ENCODE data around the gene FAM219A. TPM values are rescaled to one million over a fixed set of nuclear protein-coding genes. Genes with fewer than 3 reads are reported as not detected.

The FAM219A gene
- total RNA-seq, 2 donors from 2014 or later, result 19.2 to 20.2 TPM

DNA sequence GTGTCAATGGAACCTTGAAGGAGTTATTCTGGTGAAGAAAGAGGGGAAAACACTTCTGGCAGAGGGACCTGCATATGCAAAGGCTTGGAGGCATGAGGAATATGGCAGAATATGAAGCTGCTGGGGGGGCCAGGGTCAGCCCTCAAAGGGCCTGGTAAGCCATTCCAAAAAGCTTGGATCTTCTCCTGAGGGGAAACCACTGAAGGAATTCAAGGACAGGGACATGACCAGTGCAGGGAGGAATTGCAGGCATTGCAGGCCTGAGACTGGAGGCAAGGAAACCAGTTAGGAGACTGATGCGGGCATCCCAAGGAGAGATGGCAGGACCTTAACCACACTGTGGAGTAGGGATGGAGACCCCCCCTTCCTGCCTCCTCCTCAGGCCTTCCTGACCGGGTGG is 43.0 kb upstream of the FAM219A start:
- ATAC-seq (ENCODE audit: insufficient number of reproducible peaks, low FRiP score, low read depth) (no peak), DNase-seq (ENCODE audit: low spot score) (no peak)
- TF ChIP-seq CTCF (IDR thresholded peaks at IDR 0.05), result no peak
- Histone ChIP-seq H3K27me3 (replicated peaks; ENCODE audit: insufficient read depth) (no peaks in the 10 kb centered on the region), H3K4me3 (no peak overlapping the region), H3K27ac (no peak overlapping the region), H3K4me1 (ENCODE audit: control insufficient read depth in 1 of 2, low read depth in 2 of 2) (peaks cover 16 to 26% of the 10 kb centered on the region in 2 donors), H3K36me3 (no peaks in the 10 kb centered on the region), H3K9me3 (no peaks in the 10 kb centered on the region)

- ATAC-seq (ENCODE audit: insufficient number of reproducible peaks, low FRiP score, low read depth) (no peak), DNase-seq (ENCODE audit: low spot score) (no peak)
- Histone ChIP-seq H3K27ac (no peak overlapping the region), H3K36me3 (no peaks in the 10 kb centered on the region), H3K4me1 (ENCODE audit: control insufficient read depth in 1 of 2, low read depth in 2 of 2) (peaks cover 16 to 26% of the 10 kb centered on the region in 2 donors), H3K27me3 (replicated peaks; ENCODE audit: insufficient read depth) (no peaks in the 10 kb centered on the region), H3K9me3 (no peaks in the 10 kb centered on the region), H3K4me3 (no peak overlapping the region)
- peak; percentile 98 for TF ChIP-seq CTCF (IDR thresholded peaks at IDR 0.05)
These were observed 42.4 kb upstream of the FAM219A start for GRCh38 chr9:34500623-34501267.

DNA sequence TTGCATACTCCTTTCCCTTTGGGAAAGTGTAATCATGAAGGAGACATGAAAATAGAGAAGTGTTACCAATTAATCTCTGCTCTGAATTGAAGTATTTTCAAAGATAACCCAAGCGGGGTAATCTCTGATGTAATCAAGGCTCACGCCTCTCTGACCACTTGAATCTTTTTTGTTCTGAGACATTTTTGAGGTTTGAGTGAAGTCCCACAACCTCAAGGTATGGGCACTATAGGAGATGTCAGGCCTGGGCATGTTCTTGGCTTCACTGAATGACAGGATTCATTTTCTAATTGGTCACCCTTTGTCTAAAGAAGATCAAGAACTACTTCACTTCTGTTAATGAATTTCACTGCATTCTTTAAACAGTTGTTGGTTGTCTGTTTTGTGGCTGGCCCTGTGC is 40.7 kb upstream of the FAM219A start:
- Histone ChIP-seq H3K9me3 (no peaks in the 10 kb centered on the region), H3K4me3 (no peak overlapping the region), H3K4me1 (ENCODE audit: control insufficient read depth in 1 of 2, low read depth in 2 of 2) (peaks cover 16 to 26% of the 10 kb centered on the region in 2 donors), H3K27me3 (replicated peaks; ENCODE audit: insufficient read depth) (no peaks in the 10 kb centered on the region), H3K27ac (no peak overlapping the region), H3K36me3 (no peaks in the 10 kb centered on the region)
- DNase-seq (ENCODE audit: low spot score), result no peak
- ATAC-seq (ENCODE audit: insufficient number of reproducible peaks, low FRiP score, low read depth), result no peak
- TF ChIP-seq CTCF (IDR thresholded peaks at IDR 0.05), result no peak

DNA sequence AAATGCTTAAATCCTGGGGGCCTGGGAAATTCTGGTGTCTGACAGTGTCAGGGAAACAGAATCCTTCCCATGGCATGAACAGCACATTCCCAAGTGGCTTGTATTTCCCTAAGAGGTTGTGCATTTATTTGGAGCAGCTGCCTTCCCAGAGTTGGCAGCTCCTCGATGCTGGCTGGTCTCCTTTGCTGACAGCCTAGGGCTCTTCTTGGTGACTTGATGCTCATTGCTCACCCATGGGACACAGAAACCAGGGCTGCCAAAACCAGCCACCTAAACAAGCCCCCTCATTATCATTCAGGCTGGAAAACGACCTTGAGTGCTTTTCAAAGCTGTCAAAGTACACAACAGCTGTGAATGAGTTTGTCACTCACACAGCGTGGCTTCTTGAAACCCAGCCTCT is 40.2 kb upstream of the FAM219A start:
- ATAC-seq (ENCODE audit: insufficient number of reproducible peaks, low FRiP score, low read depth) (no peak), DNase-seq (ENCODE audit: low spot score) (no peak)
- H3K4me1 ChIP-seq (ENCODE audit: control insufficient read depth in 1 of 2, low read depth in 2 of 2), result peaks cover 16 to 24% of the 10 kb centered on the region in 2 donors
- H3K36me3 ChIP-seq, result no peaks in the 10 kb centered on the region
- no peak overlapping the region for H3K27ac ChIP-seq
- TF ChIP-seq CTCF (IDR thresholded peaks at IDR 0.05), result no peak
- no peaks in the 10 kb centered on the region for H3K9me3 ChIP-seq
- no peak overlapping the region for H3K4me3 ChIP-seq
- H3K27me3 ChIP-seq (replicated peaks; ENCODE audit: insufficient read depth), result no peaks in the 10 kb centered on the region

DNA sequence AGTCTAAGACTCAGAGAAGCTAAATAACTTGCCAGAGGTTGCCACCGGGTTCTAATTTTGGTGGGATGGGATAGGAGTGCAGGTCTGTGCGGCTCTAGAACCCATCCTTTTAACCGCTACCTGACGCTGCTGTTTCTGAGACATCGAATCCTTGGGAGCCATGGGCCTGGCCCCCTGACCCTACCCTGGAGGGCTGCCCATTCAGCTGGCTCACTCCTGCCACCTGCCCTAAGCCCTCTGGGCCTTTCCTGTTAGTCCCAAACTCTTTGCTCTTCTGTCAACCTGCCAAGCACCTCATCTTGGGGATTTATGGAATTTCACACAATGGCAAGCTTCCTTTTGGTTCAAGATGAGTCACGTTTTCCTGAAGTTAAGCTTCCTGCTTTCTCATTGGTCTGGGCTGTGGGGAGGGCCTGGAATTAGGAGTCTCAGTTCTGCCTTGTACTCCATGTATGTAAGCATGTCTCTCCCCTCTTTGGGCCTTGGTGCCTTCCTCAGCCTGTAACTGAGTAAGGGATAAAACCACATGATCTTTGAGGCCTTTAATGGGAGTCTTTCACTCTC is 37.9 kb upstream of the FAM219A start:
- Histone ChIP-seq H3K9me3 (no peaks in the 10 kb centered on the region), H3K36me3 (no peaks in the 10 kb centered on the region), H3K27me3 (replicated peaks; ENCODE audit: insufficient read depth) (no peaks in the 10 kb centered on the region), H3K4me3 (no peak overlapping the region), H3K27ac (no peak overlapping the region), H3K4me1 (ENCODE audit: control insufficient read depth in 1 of 2, low read depth in 2 of 2) (peaks cover 0 to 2% of the 10 kb centered on the region in 2 donors)
- TF ChIP-seq CTCF (IDR thresholded peaks at IDR 0.05), result no peak
- ATAC-seq (ENCODE audit: insufficient number of reproducible peaks, low FRiP score, low read depth) (no peak), DNase-seq (ENCODE audit: low spot score) (no peak)
